LNCaP clone FGC (cell line): Measurements from ENCODE around the gene SEMA3C.
A peak's percentile ranks its signal among the peaks of the same experiment; 100 is the strongest.

Source experiments
- DNase-seq: peaks from one replicate; pipeline ENCODE4 v3.0.0-alpha.2; 2011; ENCODE audit warnings: low read depth
- H3K4me3 ChIP-seq: 2 replicates; pipeline ENCODE4 v1.5.1; 2011; ENCODE audit warnings: mild to moderate bottlenecking, low read depth, low read length, control low read depth
- TF ChIP-seq, protein P1 (sequence below): IDR thresholded peaks from 2 replicates; pipeline ENCODE4 v1.5.1; 2012; ENCODE audit warnings: mild to moderate bottlenecking; ENCODE audit not compliant: control insufficient read depth, insufficient read depth; ENCODE audit errors: extremely low read depth

The SEMA3C gene

DNA sequence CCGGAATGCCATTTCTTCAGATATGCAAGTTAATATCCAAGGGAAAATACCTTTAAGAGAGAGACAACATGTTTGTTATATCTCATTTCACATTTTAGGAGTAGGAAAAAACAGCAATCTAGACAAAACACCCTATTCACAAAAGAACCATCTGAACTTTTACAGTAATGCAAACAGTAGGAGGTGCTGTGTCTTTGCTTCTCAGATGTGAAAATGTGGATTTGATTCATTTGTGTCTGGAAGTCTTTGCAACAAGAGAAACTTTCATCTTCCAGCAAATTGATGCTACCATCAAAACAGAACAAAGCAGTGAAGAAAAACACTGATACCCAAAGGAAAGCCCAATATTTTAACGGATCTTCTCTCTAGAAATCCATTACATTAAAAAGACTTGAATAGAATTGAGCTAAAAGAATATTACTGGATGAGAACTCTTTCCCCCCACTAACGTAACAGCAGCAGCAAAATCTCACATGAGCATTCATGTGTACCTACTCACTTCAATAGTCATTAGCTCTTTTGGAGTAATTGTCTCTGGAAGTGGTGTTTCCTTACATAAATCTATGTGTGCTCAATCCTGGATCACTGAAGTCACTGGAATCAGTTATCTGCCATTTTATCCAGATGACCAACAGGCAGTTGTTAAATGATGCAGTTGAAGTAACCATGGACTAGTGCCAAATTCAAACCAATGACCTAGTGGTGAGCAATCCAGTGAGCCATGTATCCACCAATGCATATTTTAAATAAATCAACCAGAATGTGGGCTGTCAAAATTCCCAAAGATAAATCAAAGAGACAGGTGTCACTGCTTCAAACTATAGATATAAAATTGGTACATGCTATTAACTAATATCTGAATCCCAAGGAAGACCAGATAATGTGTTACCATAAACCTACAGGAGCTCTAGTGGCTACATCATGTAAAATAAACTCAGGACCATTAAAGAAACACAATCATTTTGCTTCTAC is 1.8 kb downstream of the SEMA3C start:
- H3K4me3 ChIP-seq: peak overlapping the region; percentile 78
- DNase-seq: no peak
- TF ChIP-seq, protein P1, sequence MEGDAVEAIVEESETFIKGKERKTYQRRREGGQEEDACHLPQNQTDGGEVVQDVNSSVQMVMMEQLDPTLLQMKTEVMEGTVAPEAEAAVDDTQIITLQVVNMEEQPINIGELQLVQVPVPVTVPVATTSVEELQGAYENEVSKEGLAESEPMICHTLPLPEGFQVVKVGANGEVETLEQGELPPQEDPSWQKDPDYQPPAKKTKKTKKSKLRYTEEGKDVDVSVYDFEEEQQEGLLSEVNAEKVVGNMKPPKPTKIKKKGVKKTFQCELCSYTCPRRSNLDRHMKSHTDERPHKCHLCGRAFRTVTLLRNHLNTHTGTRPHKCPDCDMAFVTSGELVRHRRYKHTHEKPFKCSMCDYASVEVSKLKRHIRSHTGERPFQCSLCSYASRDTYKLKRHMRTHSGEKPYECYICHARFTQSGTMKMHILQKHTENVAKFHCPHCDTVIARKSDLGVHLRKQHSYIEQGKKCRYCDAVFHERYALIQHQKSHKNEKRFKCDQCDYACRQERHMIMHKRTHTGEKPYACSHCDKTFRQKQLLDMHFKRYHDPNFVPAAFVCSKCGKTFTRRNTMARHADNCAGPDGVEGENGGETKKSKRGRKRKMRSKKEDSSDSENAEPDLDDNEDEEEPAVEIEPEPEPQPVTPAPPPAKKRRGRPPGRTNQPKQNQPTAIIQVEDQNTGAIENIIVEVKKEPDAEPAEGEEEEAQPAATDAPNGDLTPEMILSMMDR: peak; percentile 50

DNA sequence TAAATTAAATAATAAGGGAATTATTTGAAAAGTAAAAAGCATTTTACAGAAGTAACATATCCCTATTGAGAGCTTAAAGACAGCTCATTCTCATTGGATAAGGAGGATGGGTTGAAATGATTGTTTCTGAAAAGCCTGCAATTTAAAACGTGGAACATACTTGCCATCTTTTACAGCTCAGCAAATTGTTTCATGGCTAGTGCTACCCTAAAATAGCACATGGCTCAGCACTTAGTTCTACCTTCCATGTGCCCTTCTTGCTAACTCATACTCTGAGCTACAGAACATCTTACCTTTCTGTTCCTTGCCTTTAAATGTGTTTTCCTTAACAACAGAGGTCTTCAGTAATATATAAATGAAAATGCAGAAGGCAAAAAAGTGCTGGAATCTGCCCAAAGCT is 8.6 kb downstream of the SEMA3C start:
- H3K4me3 ChIP-seq: no peak overlapping the region
- no peak for DNase-seq
- TF ChIP-seq, protein P1: no peak

DNA sequence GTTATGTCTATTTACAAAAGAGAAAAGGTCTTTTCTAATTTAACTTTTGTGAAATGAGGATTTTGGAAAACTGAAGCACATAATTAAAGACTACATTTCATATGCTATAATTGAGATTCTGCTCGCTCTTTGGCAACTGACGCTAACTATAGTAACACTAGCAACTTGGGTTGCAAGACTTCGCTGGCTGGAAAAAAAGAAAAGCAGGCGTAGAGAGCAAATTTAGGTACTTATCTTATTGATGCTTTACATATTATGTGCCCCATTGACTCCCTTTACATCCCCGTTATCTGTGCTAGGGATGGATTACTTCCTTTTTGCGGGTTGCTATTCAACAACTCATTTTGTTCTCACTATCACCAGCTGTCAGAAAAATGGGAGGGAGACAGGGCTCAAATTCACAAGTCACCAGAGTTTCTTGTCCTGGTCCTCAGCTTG is 10.5 kb downstream of the SEMA3C start:
- no peak overlapping the region for H3K4me3 ChIP-seq
- no peak for DNase-seq
- TF ChIP-seq, protein P1: no peak

DNA sequence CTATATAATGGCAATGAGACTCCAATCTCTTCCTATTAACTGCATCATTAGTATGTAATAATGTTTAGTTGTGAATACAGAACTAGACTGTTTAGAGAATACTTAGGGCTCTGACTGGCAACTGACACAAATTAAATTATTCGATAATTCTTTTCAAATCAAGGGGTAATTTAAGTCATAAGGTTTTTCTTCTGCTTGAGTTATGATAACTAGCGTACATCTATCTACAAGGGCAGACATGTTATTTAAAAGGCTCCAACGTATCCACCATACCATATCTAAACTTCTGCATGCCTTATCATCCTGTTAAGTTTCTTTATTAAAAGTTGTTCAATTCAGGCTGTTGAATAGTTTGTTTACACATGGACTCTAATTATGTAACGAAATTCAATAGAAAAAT is 11.2 kb downstream of the SEMA3C start:
- DNase-seq: no peak
- H3K4me3 ChIP-seq: no peak overlapping the region
- TF ChIP-seq, protein P1: no peak

DNA sequence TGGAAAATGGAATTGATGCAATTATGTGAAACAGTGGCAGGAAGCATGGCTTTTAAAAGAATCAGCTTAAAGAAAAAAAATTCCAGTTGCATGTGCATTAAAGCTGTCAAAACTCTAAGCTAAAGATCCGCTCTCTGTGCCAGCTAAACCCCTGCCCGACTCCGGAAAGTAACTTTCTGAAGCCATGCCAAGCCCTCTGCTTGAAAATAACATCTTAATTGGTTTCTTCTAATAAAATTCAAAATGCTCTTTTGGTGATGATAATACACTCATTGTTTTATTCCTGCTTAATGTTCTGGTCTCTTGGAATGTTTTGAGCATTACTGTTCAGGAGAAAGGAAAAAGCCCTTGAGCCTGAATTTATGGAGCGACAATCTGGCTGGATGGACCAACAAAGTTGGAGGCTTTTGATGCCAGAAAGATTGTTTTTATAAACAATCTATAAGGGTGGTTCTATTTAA is 11.7 kb downstream of the SEMA3C start:
- no peak overlapping the region for H3K4me3 ChIP-seq
- TF ChIP-seq, protein P1: no peak
- DNase-seq: no peak

DNA sequence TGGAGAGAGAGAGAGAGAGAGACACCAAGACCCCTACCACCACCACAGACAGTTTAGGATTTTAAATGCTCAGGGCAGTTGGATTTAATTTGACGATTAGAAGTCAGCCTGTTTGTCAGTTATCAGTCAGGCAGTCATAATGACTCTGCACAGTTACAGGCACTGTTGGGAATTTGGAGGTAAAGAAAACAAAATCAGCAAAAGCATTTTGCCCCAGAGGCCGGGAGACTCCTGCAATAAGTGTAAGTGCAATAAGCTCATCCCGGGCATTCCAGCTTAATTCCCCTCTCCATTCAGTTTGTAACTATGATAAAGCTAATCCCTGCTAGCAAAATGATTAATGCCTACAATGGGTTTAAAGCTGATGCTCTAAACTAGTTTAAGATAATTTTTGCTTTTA is 13.5 kb downstream of the SEMA3C start:
- no peak for DNase-seq
- TF ChIP-seq, protein P1: no peak
- no peak overlapping the region for H3K4me3 ChIP-seq
